CD8-positive, alpha-beta memory T cell (primary cell): Measurements from ENCODE around the gene DRC1. TPM values are rescaled to one million over a fixed set of nuclear protein-coding genes. Genes with fewer than 3 reads are reported as not detected.

Experiments used
- CTCF ChIA-PET: fragments of 350-600 bp; sonication (Branson Sonifier 250); formaldehyde crosslinking; loops from one replicate; lab custom pipeline; 2021; ENCODE audit warnings: antibody characterized with exemption; lab: Charles Lee
- POLR2A ChIA-PET: fragments of 350-600 bp; sonication (Branson Sonifier 250); formaldehyde crosslinking; loops from one replicate; lab custom pipeline; 2021; ENCODE audit warnings: antibody characterized with exemption; lab: Charles Lee
- DNase-seq, 5 donors: peaks; one replicate each; pipeline versions ENCODE4 v3.0.0 to v3.0.0-alpha.2; 2020 to 2022; ENCODE audit warnings: mixed read lengths in 1 of 5
- H3K27ac ChIP-seq: one replicate; pipeline ENCODE4 v1.7.0; 2013; ENCODE audit warnings: low read depth, mild to moderate bottlenecking, low read length, moderate library complexity
- H3K27me3 ChIP-seq: 2 replicates; pipeline ENCODE4 v1.7.0; 2013; ENCODE audit warnings: low read length, mild to moderate bottlenecking; ENCODE audit not compliant: insufficient read depth, poor library complexity, severe bottlenecking
- H3K36me3 ChIP-seq: 2 replicates; pipeline ENCODE4 v1.7.0; 2013; ENCODE audit warnings: mild to moderate bottlenecking, low read length, moderate library complexity; ENCODE audit not compliant: insufficient read depth
- H3K4me1 ChIP-seq: 2 replicates; pipeline ENCODE4 v1.7.0; 2013; ENCODE audit warnings: mild to moderate bottlenecking, low read length, moderate library complexity; ENCODE audit not compliant: insufficient read depth
- H3K4me3 ChIP-seq: 2 replicates; pipeline ENCODE4 v1.7.0; 2013; ENCODE audit warnings: mild to moderate bottlenecking, low read length
- H3K9me3 ChIP-seq: 2 replicates; pipeline ENCODE4 v1.7.0; 2013; ENCODE audit warnings: mild to moderate bottlenecking, low read length
- H3K27ac Mint-ChIP-seq, 8 donors: one replicate each; pipeline ENCODE4 v1.8.0; 2020 to 2021; ENCODE audit warnings: mixed read lengths in 8 of 8, mild to moderate bottlenecking in 6 of 8, inconsistent platforms in 3 of 8, moderate library complexity in 3 of 8
- H3K27me3 Mint-ChIP-seq, 2 donors: one replicate each; pipeline ENCODE4 v1.8.0; 2020 to 2021; ENCODE audit warnings: mixed read lengths in 2 of 2, mild to moderate bottlenecking in 1 of 2, moderate library complexity in 1 of 2
- H3K36me3 Mint-ChIP-seq, 3 donors: one replicate each; pipeline ENCODE4 v1.8.0; 2020 to 2021; ENCODE audit warnings: mixed read lengths in 3 of 3, inconsistent platforms in 1 of 3, mild to moderate bottlenecking in 1 of 3
- H3K4me1 Mint-ChIP-seq, 3 donors: one replicate each; pipeline ENCODE4 v1.8.0; 2020 to 2021; ENCODE audit warnings: mixed read lengths in 3 of 3, inconsistent platforms in 1 of 3, mild to moderate bottlenecking in 1 of 3
- H3K4me3 Mint-ChIP-seq, 7 donors: one replicate each; pipeline ENCODE4 v1.8.0; 2020 to 2021; ENCODE audit warnings: mixed read lengths in 7 of 7, mild to moderate bottlenecking in 6 of 7, moderate library complexity in 4 of 7, inconsistent platforms in 2 of 7
- H3K9me3 Mint-ChIP-seq, 5 donors: one replicate each; pipeline ENCODE4 v1.8.0; 2020 to 2022; ENCODE audit warnings: mixed read lengths in 5 of 5, mild to moderate bottlenecking in 3 of 5, moderate library complexity in 2 of 5, inconsistent platforms in 1 of 5
- polyA plus RNA-seq: library from polyadenylated mRNA; unstranded; fragments of 300-500 nt; fragmentation: Illumina TruSeq; gene quantifications from one replicate; pipeline ENCODE4 v1.2.3, GENCODE V29; 2021
- total RNA-seq, 2 experiments: library from RNA; stranded (reverse); gene quantifications; one replicate each; pipeline ENCODE4 v1.2.3, GENCODE V29; 2021

The DRC1 gene
- total and polyA plus RNA-seq, 3 experiments from 2014 or later = not detected

DNA sequence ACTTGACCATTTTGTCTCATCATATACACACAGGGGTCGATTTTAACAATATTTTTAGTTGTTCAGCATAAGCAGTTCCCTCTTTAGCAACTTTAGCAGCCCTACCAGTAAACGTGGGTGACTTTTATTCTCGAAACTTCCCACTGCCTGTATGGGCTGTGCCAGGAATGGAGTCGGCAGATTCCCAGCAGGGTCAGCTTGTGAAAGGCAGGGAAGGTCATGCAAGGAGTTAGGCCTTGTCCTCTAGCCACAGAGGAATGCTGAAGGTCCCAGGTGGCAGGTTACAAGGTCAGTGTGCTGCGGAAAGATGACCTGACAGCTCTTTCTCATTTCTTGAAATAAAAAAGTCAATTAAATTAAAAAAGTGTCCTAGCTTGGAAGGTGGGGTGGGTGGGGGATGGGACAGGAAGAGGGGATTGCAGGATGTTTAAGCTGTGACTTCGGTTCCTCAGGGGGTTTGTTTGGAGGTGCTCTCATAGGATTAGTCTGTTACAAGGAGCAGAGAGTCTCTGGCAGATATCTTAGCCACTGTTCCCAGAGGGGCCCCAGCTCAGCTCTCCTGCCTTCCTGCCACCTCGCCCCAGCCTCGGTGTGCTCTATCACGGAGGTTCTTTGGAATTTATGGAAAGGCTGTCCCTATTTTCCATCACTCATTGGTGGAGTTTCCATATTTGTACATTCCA, 21.4 kb downstream of the DRC1 start:
- H3K27me3 Mint-ChIP-seq = peaks cover 0 to 13% of the 10 kb centered on the region in 2 donors
- no peaks in the 10 kb centered on the region for H3K36me3 Mint-ChIP-seq
- no peak overlapping the region for H3K4me3 ChIP-seq
- no peaks in the 10 kb centered on the region for H3K4me1 Mint-ChIP-seq
- no peaks in the 10 kb centered on the region for H3K9me3 Mint-ChIP-seq
- H3K4me1 ChIP-seq = no peaks in the 10 kb centered on the region
- CTCF ChIA-PET = interaction anchor here (1.6 kb wide), 1 partner anchor 12 kb away, joined by 4 read pairs; no protein-coding TSS in a partner anchor
- no peak overlapping the region for H3K27ac ChIP-seq
- H3K4me3 Mint-ChIP-seq = no peak overlapping the region
- no peaks in the 10 kb centered on the region for H3K27me3 ChIP-seq
- POLR2A ChIA-PET = interaction anchor here (0.6 kb wide), 1 partner anchor 322 kb away, joined by 3 read pairs; no protein-coding TSS in a partner anchor
- no peak for DNase-seq
- no peaks in the 10 kb centered on the region for H3K9me3 ChIP-seq
- H3K36me3 ChIP-seq = no peaks in the 10 kb centered on the region
- H3K27ac Mint-ChIP-seq = no peak overlapping the region

DNA sequence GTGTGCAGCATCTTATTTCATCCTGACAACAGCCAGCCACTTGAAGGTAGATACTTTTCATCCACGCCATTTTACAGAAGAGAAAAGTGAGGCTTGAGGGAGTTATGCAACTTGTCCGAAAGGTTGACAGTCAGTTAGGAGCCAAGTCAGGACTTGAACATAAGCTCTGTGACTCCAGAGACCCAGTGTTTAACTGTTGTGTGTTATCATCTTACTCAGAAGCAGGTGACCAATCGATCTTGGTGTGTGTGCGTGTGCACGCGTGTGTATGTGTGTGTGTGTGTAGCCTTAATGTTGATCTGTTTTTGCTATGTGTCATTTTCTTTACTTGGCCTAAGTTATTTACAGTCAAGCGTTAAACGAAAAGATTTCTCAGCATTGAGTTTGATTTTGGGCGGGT, 22.0 kb downstream of the DRC1 start:
- CTCF ChIA-PET = interaction anchor here (1.6 kb wide), 1 partner anchor 13 kb away, joined by 4 read pairs; no protein-coding TSS in a partner anchor
- no peaks in the 10 kb centered on the region for H3K36me3 ChIP-seq
- H3K9me3 ChIP-seq = no peaks in the 10 kb centered on the region
- Mint-ChIP-seq H3K9me3 (no peaks in the 10 kb centered on the region), H3K27me3 (peaks cover 2 to 11% of the 10 kb centered on the region in 2 donors), H3K4me3 (no peak overlapping the region), H3K36me3 (no peaks in the 10 kb centered on the region), H3K27ac (no peak overlapping the region), H3K4me1 (no peaks in the 10 kb centered on the region)
- no peak overlapping the region for H3K27ac ChIP-seq
- H3K4me1 ChIP-seq = no peaks in the 10 kb centered on the region
- no peak overlapping the region for H3K4me3 ChIP-seq
- no peaks in the 10 kb centered on the region for H3K27me3 ChIP-seq
- POLR2A ChIA-PET = no interaction called here
- no peak for DNase-seq

DNA sequence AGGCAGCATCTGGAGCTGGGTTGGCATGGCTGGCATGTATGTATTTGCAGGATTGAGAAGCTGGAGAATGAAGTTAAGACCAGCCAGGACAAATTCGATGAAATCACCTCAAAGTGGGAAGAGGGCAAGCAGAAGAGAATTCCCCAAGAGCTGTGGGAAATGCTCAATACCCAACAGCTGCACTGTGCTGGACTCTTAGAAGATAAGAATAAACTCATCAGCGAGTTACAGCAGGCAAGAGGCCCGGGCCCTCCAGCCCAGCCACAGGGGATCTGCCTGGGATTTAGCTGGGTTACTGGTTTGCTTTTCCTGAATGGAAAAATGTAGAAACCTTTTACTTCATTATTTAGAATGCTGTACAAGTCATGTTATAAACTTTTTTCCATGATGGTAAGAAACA, 22.5 kb downstream of the DRC1 start:
- Histone ChIP-seq H3K36me3 (no peaks in the 10 kb centered on the region), H3K4me3 (no peak overlapping the region), H3K4me1 (no peaks in the 10 kb centered on the region), H3K9me3 (no peaks in the 10 kb centered on the region), H3K27me3 (no peaks in the 10 kb centered on the region), H3K27ac (no peak overlapping the region)
- H3K4me1 Mint-ChIP-seq = no peaks in the 10 kb centered on the region
- ChIA-PET POLR2A (no interaction called here), CTCF (interaction anchor here (1.6 kb wide), 1 partner anchor 13 kb away, joined by 4 read pairs; no protein-coding TSS in a partner anchor)
- no peak for DNase-seq
- H3K36me3 Mint-ChIP-seq = no peaks in the 10 kb centered on the region
- H3K9me3 Mint-ChIP-seq = no peaks in the 10 kb centered on the region
- peaks cover 3 to 11% of the 10 kb centered on the region in 2 donors for H3K27me3 Mint-ChIP-seq
- H3K27ac Mint-ChIP-seq = no peak overlapping the region
- H3K4me3 Mint-ChIP-seq = no peak overlapping the region

DNA sequence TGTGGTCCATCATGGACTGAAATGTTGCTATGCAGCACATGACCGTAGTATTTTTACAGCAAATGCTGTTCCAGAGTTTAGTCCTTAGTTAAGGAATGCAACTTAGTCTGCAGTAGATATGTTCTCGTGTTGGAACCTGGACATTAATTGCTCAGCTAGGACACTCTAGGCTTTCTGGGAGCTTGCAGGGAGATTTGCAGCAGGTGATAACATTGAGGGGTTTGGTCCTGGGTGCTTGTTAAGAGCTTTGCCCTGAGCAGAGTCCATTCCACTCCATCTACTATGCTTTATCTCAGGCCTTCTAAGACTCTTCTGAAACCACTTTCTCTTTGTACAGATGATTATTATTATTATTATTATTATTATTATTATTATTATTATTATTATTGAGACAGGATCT, 27.1 kb downstream of the DRC1 start:
- H3K4me1 ChIP-seq = no peaks in the 10 kb centered on the region
- Mint-ChIP-seq H3K4me1 (no peaks in the 10 kb centered on the region), H3K4me3 (no peak overlapping the region), H3K9me3 (no peaks in the 10 kb centered on the region), H3K27ac (no peak overlapping the region), H3K36me3 (no peaks in the 10 kb centered on the region), H3K27me3 (peaks cover 5 to 22% of the 10 kb centered on the region in 2 donors)
- no peaks in the 10 kb centered on the region for H3K27me3 ChIP-seq
- H3K36me3 ChIP-seq = no peaks in the 10 kb centered on the region
- DNase-seq = no peak
- H3K27ac ChIP-seq = no peak overlapping the region
- ChIA-PET CTCF (no interaction called here), POLR2A (no interaction called here)
- no peaks in the 10 kb centered on the region for H3K9me3 ChIP-seq
- no peak overlapping the region for H3K4me3 ChIP-seq

DNA sequence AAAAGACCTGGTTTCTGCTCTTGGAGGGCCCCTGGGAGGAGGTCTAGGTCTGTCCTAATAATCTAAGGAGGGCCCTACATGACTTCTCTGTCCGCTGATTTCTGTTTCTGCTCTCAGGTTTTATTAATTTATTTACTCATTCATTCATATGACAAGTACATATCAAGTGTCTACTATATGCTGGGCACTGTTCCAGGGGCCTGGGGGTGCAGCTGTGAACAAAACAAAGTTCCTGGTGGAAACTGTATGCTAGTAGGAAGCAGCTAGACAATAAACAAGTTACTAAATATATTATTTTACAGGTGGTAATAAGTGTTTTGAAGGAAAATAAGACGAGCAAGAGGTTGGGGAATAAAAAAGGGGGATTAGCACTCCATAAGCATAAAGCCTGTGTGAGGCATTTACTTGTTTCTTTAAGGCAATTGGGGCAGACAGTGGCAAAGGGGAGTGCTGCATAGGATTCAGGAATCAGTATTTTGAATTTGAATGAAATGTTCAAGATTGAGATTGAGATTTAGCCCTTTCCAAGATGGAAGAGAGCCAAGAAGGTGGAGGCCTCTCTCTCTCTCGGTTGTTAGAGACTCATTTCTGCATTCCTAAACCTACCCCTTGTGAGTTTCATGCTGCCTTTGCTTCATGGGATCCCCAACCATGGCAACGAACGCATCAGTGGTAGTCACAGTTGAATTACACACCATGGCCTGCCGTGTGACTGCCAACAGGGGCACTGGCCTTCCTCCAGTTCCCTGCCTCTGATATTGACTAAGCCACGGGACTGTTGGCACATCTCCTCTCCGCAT, 28.3 kb downstream of the DRC1 start:
- H3K27ac ChIP-seq = no peak overlapping the region
- Mint-ChIP-seq H3K27me3 (peaks cover 4 to 22% of the 10 kb centered on the region in 2 donors), H3K36me3 (no peaks in the 10 kb centered on the region), H3K27ac (no peak overlapping the region), H3K4me3 (no peak overlapping the region), H3K4me1 (no peaks in the 10 kb centered on the region), H3K9me3 (no peaks in the 10 kb centered on the region)
- H3K9me3 ChIP-seq = no peaks in the 10 kb centered on the region
- H3K4me1 ChIP-seq = no peaks in the 10 kb centered on the region
- POLR2A ChIA-PET = no interaction called here
- H3K4me3 ChIP-seq = no peak overlapping the region
- no peaks in the 10 kb centered on the region for H3K27me3 ChIP-seq
- H3K36me3 ChIP-seq = no peaks in the 10 kb centered on the region
- no peak for DNase-seq
- CTCF ChIA-PET = no interaction called here

DNA sequence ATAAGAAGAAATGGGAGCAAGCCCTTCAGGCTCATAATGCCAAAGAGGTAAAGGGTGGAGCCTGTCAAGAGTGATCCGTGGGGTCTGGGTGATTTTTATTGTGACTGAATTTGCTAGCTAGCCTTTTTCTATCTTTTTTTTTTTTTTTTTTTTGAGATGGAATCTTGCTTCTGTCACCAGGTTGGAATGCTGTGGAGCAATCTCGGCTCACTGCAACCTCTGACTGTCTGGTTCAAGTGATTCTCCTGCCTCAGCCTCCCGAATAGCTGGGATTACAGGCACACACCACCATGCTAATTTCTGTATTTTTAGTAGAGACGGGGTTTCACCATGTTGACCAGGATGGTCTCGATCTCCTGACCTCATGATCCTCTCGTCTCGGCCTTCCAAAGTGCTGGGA, 29.1 kb downstream of the DRC1 start:
- no peaks in the 10 kb centered on the region for H3K4me1 Mint-ChIP-seq
- H3K27ac ChIP-seq = no peak overlapping the region
- CTCF ChIA-PET = no interaction called here

DNA sequence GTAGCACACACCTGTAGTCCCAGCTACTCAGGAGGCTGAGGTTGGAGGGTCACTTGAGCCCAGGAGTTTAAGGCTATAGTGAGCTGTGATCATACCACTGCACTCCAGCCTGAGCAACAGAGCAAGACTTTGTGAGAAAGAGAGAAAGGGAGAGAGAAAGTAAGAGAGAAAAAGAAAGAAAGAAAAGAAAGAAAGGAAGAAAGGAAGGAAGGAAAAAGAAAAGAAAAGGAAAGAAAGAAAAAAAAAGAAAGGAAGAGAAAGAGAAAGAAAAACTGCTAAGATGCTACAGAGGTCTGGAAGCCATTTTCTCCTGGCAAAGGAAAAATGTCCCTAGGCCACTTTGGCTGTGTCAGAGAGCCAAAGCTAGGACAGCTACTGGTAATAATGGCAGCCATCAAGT, 30.6 kb downstream of the DRC1 start:
- POLR2A ChIA-PET = no interaction called here
- CTCF ChIA-PET = no interaction called here

More for the DNA sequence above, 29.1 kb downstream of the DRC1 start:
- Histone ChIP-seq H3K4me1 (no peaks in the 10 kb centered on the region), H3K27me3 (no peaks in the 10 kb centered on the region), H3K4me3 (no peak overlapping the region), H3K9me3 (no peaks in the 10 kb centered on the region), H3K36me3 (no peaks in the 10 kb centered on the region)
- POLR2A ChIA-PET = no interaction called here
- H3K36me3 Mint-ChIP-seq = no peaks in the 10 kb centered on the region
- no peak overlapping the region for H3K27ac Mint-ChIP-seq
- no peak for DNase-seq
- H3K4me3 Mint-ChIP-seq = no peak overlapping the region
- H3K9me3 Mint-ChIP-seq = no peaks in the 10 kb centered on the region
- H3K27me3 Mint-ChIP-seq = peaks cover 1 to 22% of the 10 kb centered on the region in 2 donors

DNA sequence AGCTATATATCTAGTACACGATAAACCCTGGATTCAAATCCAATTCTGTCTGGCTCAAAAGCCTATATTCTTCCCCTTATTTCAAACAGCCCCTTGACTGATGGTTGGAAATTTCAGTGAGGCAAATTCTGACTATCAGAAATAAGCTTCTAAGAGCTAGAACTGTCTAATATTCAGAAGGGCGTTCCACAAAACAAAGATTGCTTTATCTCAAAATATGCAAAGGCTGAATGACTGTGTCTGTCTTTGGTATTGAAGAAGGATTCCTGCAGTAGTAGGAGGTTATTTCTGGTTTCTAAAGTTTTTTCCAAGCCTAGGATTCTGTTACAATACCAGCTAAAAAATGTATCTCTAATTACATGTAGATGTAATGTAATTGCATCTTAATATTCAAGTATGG, 31.1 kb downstream of the DRC1 start:
- Histone ChIP-seq H3K36me3 (no peaks in the 10 kb centered on the region), H3K9me3 (no peaks in the 10 kb centered on the region), H3K27ac (no peak overlapping the region), H3K27me3 (no peaks in the 10 kb centered on the region), H3K4me1 (no peaks in the 10 kb centered on the region), H3K4me3 (no peak overlapping the region)
- Mint-ChIP-seq H3K9me3 (no peaks in the 10 kb centered on the region), H3K27me3 (peaks cover 1 to 22% of the 10 kb centered on the region in 2 donors), H3K27ac (no peak overlapping the region), H3K36me3 (no peaks in the 10 kb centered on the region), H3K4me1 (no peaks in the 10 kb centered on the region), H3K4me3 (no peak overlapping the region)
- ChIA-PET POLR2A (no interaction called here), CTCF (no interaction called here)
- DNase-seq = no peak

More for the DNA sequence above, 30.6 kb downstream of the DRC1 start:
- Histone ChIP-seq H3K4me3 (no peak overlapping the region), H3K27me3 (no peaks in the 10 kb centered on the region), H3K27ac (no peak overlapping the region), H3K36me3 (no peaks in the 10 kb centered on the region), H3K4me1 (no peaks in the 10 kb centered on the region), H3K9me3 (no peaks in the 10 kb centered on the region)
- Mint-ChIP-seq H3K4me1 (no peaks in the 10 kb centered on the region), H3K36me3 (no peaks in the 10 kb centered on the region), H3K27me3 (peaks cover 1 to 22% of the 10 kb centered on the region in 2 donors), H3K4me3 (no peak overlapping the region), H3K9me3 (no peaks in the 10 kb centered on the region), H3K27ac (no peak overlapping the region)
- DNase-seq = no peak
